Limb (tissue), 2 donors: ENCODE data around the gene CCDC9B.
A peak's percentile ranks its signal among the peaks of the same experiment; 100 is the strongest.

ENCODE experiments used
- DNase-seq, 2 donors: peaks; one replicate each; pipeline ENCODE4 v3.0.0-alpha.2; 2016; ENCODE audit errors: extremely low spot score in 2 of 2

The CCDC9B gene

GRCh38 chr15:40345867-40346578, 5.3 kb upstream of the CCDC9B start:
- no peak for DNase-seq

GRCh38 chr15:40345225-40345866, 4.6 kb upstream of the CCDC9B start:
- no peak for DNase-seq

DNA sequence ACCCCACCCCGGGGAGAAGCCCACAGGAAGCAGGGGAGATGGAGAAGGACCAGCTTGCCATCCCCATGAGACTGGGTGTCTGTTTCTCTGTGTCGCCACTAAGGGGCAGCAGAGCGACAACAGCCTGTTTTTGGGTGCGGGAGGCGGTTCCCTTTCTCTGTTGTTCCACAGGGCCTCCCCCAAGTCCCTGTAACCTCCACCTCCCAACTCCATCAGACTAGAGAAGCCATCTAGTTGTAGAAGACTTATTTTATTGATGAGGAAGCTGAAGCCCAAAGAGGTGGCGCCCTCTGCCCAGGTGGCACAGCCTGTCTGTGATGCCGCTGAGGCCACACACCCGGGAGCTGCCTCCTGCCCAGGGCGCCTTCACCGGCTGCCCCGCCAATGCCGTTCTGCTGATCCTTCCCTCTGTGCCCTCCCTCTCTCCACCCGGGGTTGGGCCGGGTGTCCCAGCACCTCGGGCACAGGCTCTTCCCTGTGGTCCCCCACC, 3.9 kb upstream of the CCDC9B start:
- DNase-seq = peak in 1 of 2 donors; percentile 61

DNA sequence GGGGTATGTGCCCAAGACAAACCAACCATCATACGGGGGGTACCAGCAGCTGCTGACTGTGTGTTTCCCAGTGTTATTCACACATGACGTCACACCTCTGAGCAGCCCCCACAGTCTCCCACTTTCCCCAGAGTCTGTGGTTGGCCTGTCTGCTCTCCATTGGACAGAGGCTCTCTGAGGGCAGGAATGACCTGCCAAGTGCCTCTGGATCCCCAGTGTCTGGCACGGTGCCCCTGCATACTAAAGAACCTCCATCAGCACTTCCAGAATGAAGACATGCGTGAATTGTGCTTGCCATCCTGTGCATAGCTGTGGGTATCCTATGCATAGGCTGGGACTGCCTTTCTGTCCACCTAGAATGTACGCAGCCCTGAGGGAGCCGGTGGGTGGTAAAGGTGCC, 3.5 kb upstream of the CCDC9B start:
- DNase-seq = no peak

DNA sequence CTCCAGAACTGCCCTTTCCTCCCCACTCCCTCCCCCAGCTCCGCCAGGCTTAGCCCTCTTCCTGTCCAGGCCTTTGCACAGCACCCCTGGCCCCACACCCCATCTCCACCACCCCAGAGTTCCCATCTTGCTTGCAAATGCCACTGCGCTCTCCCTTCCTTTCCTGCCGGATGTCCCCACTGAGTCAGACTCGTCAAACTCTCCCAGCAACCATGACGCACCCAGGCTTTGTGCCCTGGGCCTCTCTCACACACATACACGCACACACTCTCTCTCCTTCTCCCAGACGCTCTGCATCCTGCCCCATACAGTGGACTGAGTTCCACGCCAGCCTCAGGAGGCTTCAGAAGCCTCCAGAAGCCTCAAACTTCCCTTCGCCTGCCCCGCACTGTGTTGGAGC, 2.8 kb upstream of the CCDC9B start:
- DNase-seq = no peak

- no peak for DNase-seq
These were observed 1.9 kb upstream of the CCDC9B start for GRCh38 chr15:40342416-40343320.

GRCh38 chr15:40340038-40340739, 550 bp downstream of the CCDC9B start:
- DNase-seq = peak in 1 of 2 donors; percentile 78

DNA sequence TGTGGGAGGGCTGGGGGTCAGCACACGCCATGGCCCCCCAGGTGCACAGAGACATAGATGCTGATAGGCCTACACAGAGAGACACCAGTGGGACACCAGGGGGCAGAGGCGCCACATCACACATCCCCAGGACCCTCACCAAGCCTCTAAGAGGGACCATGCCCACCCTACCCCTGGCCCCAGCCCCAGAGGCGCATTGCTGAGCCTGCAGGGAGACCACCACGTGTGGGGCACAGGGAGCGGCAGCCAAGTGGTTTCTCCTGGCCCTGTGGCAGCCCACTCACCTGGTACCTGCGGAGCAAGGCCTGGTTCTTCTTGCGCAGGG, 1.2 kb downstream of the CCDC9B start:
- DNase-seq = peak in 1 of 2 donors; percentile 53

- DNase-seq = no peak
These were observed 1.7 kb downstream of the CCDC9B start for GRCh38 chr15:40338921-40339620.

DNA sequence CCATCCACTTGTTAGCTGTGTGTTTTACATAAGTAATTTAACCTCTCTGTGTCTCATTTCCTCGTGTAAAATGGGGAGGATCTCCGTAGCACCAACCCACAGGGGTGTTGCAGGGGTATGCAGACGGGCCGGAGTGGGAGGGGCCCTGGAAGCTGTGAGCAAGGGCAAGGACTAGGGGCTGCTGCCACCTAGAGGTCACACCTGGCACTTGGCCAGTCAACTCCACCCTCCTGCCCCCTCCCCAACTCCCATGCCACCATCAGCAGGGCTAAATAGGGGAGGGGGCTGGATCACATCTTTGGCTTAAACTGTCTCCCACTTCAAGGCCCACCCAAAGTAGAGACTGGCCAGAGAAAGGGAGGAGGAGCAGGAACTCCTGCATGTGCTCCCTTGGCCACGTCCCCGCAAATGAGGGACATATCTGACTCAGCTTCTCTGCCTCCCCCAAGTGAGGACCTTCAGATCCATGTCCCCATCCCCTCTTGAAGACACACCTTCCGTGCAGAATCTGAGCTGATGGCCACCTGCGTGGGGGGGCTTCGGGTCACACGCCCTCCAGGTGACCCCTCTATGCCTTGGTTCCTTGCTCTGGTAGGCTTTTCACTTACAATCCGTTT, 2.6 kb downstream of the CCDC9B start:
- peak; percentile 60 to 79 for DNase-seq

DNA sequence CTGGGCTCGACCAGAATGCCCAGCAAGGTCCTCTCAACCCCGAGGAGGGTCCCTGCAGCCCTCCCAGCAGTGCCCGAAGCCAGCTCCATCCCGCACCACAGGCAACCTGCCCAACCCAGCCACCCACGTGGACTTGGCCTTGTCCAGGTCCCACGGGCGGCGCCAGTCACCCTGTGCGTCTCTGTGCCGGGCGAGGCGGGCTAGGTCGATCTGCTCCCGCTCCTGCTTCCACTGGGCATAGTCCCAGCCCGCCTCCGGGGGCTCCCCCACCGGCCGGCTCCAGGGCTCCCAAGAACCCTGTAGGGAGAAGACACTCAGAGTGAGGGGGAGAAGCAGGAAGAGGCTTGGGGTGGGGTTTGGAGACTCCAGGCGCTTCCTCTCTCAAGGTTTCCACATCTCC, 3.1 kb downstream of the CCDC9B start:
- DNase-seq = peak in 1 of 2 donors; percentile 44

DNA sequence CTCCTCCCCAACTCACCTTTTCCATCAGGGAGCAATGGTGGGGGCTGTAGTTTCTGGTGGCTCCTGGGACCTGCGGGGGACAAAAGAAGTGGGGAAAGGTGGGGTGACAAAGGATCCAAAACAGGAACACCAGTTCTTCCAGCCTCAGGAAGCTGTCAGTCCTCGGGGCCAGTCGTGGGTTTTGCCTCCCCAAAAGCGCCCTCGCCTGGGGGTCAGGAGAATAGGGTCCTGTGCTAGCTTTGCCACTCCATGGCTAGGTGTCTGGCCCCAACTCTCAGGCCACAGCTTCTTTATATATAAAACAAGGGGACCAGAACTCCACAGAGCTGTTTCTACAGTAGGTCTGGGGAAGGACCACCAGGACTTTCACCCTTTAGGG, 4.0 kb downstream of the CCDC9B start:
- no peak for DNase-seq

GRCh38 chr15:40335938-40336743, 4.6 kb downstream of the CCDC9B start:
- peak in 1 of 2 donors; percentile 51 for DNase-seq

- DNase-seq = no peak
These were observed 5.6 kb downstream of the CCDC9B start for GRCh38 chr15:40334941-40335795.

DNA sequence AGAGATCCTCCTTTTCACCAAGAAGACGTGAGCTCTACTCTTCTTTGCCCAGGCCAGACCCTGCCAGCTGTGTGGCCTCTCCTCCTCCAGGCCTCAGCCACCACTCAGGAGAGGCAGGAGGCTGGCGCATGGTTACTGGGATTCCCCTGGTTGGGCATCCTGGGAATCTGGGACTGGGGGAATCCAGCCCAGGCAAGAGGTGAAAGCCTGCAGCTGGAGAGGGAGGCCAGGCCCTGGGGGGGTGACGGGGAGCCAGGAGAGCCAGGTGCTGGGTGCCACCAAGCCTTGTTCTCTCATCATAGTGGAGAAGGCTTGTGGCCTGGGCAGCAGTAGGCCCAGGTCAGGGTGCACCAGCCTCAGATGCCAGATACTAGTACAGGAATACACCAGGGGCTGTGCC, 6.2 kb downstream of the CCDC9B start:
- DNase-seq = no peak

- peak in 1 of 2 donors; percentile 52 for DNase-seq
These were observed 6.7 kb downstream of the CCDC9B start for GRCh38 chr15:40333922-40334492.

DNA sequence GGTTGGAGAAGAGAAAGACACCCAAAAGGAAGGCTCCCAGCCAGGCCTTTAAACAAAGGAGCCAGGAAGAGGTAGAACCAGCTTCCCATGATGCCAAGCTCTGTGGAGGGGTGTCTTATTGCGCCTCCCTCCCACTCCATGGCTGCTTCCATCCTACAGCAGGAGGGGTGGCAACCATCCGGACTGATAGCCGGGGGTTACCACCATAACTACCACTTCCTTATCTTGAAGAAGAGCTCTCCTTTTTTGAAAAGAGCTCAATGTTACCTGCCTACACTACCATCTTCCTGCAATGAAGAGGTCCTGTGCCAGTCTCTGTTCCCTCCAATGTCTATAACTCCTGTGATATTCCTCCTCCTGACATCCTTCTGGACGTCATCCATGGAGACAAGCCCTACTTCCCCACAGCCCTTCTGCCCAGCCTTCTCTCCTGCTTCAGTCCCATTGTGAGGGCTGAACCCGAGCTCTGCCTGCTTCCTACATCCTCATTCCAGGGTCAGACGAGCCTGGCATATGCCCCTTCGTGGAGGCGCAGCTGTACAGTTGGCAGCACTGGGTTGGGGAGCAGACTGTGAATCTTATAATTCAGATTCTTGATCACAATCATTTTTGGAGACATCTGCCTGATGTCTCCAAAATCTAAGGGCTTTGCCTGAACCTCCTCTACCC, 8.5 kb downstream of the CCDC9B start:
- no peak for DNase-seq

- no peak for DNase-seq
These were observed 9.1 kb downstream of the CCDC9B start for GRCh38 chr15:40331637-40332036.
